Measurements from ENCODE around the gene LTB. TPM values are rescaled to one million over a fixed set of nuclear protein-coding genes. Genes with fewer than 3 reads are reported as not detected.

Gene LTB
- total RNA-seq, 4 donors from 2014 or later: 0.66 to 0.85 TPM; not detected in 2

GRCh38 chr6:31534011-31534410 is 48.2 kb downstream of the LTB start:
- TF ChIP-seq, protein P1, sequence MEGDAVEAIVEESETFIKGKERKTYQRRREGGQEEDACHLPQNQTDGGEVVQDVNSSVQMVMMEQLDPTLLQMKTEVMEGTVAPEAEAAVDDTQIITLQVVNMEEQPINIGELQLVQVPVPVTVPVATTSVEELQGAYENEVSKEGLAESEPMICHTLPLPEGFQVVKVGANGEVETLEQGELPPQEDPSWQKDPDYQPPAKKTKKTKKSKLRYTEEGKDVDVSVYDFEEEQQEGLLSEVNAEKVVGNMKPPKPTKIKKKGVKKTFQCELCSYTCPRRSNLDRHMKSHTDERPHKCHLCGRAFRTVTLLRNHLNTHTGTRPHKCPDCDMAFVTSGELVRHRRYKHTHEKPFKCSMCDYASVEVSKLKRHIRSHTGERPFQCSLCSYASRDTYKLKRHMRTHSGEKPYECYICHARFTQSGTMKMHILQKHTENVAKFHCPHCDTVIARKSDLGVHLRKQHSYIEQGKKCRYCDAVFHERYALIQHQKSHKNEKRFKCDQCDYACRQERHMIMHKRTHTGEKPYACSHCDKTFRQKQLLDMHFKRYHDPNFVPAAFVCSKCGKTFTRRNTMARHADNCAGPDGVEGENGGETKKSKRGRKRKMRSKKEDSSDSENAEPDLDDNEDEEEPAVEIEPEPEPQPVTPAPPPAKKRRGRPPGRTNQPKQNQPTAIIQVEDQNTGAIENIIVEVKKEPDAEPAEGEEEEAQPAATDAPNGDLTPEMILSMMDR (IDR thresholded peaks at IDR 0.05; ENCODE audit: low read depth): no peak

- TF ChIP-seq, protein P1 (IDR thresholded peaks at IDR 0.05; ENCODE audit: low read depth): no peak
Observed at GRCh38 chr6:31533455-31533841, 48.8 kb downstream of the LTB start.

DNA sequence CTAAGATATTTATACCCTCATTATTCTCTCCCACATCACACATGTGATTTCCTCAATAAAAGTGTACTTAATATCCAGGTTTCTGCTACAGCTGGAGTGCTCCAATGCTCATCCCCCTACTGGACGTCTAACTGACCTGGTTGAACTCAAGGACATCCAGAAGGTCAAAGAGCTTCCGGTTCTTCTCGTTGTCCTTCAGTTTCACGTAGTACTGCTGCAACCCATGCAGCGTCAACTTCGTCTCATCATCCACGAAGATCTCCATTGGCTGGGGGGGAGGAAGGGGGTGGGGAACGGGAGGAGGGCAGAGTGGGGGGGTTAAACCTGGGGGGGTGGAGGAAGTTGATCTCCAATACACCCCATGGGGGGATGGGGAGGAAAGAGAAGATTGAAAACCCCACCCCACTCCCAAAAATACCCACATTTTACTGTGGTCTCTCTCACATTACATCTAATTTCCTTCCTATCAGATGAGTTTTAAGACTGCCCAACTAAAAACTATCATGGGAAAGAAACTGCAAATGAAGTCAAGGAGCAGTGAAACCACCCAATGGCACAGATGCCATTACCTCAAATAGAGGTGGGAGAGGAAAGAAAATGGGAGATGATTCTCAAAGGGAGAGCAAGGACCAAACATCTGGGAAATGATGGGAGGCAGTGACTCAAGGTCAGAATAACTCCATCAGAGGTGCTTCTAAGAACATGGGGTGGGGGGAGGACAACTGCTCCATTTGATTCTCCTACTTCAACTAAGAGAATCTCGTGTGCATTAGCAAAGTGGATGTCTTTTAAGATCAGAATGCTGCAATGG is 49.4 kb downstream of the LTB start:
- TF ChIP-seq, protein P1 (IDR thresholded peaks at IDR 0.05; ENCODE audit: low read depth): no peak

DNA sequence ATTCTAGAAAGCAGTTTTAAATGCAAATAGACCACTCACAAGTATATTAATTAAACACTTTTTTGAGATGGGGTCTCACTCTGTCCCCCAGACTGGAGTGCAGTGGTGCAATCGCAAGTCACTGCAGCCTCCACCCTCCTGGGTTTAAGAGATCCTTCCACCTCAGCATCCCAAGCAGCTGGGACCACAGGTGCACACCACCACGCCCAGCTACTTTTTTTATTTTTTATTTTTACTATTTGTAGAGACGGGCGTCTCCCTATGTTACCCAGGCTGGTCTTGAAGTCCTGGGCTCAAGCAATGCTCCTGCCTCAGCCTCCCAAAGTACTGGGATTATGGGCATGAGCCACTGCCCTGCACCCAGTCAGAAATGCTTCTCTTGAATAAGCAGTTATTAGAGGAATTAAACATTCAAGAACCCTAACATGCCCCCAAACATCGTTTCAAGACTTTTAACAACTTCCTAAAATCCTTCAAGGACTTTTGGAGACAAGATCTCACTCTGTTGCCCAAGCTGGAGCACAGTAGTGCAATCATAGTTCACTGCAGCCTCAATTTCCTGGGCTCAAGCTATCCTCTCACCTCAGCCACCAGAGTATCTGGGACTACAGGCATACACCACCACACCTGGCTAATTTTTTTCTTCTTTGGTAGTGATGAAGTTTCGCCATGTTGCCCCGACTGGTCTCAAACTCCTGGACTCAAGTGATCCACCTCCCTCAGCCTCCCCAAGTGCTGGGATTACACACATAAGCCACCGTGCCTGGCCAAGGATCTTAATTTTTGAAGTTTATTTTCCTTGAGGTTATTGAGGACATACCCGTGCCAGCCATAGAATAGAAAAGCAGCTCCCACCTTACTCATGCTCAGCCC is 50.2 kb downstream of the LTB start:
- TF ChIP-seq, protein P1 (IDR thresholded peaks at IDR 0.05; ENCODE audit: low read depth): no peak

- TF ChIP-seq, protein P1 (IDR thresholded peaks at IDR 0.05; ENCODE audit: low read depth): no peak
Observed at GRCh38 chr6:31531162-31531561, 51.1 kb downstream of the LTB start.

GRCh38 chr6:31530659-31531058 is 51.6 kb downstream of the LTB start:
- TF ChIP-seq, protein P1 (IDR thresholded peaks at IDR 0.05; ENCODE audit: low read depth): no peak

Small RNA genes within 50 kb of the gene (small RNA-seq; reads per million reads assigned to genes)
- gene SNORA38: 12.6 reads per million, percentile 92 among the genes with 10 or more reads in this experiment
- gene SNORD117: 693 reads per million, percentile 99 among the genes with 10 or more reads in this experiment
- gene SNORD84: not detected
- gene UQCRHP1: not detected

Other genes starting within 250 kb of the LTB start
- 1,000 to 10,000 TPM in 2 of 4 donors, 100 to 1,000 TPM in 2; 568 to 1,906 (median 1,383) TPM for gene HLA-B, start 225.2 kb downstream of the LTB start, total RNA-seq
- 10 to 100 TPM; 13.4 to 23.5 (median 15.9) TPM for gene MICA, start 178.8 kb downstream of the LTB start, total RNA-seq
- 1 to 10 TPM; 2.3 to 9.3 (median 3.8) TPM for gene MICB, start 84.3 kb downstream of the LTB start, total RNA-seq
- gene MCCD1, start 53.5 kb downstream of the LTB start, total RNA-seq: not detected
- 100 to 1,000 TPM; 168 to 258 (median 217) TPM for gene DDX39B, start 40.4 kb downstream of the LTB start, total RNA-seq
- gene ATP6V1G2, start 35.8 kb downstream of the LTB start, total RNA-seq: 1 to 10 TPM in 1 of 4 donors, under 1 TPM in 1, not detected in 2; 0.68 to 1.5 TPM
- gene NFKBIL1, start 34.8 kb downstream of the LTB start, total RNA-seq: 10 to 100 TPM in 3 of 4 donors, 1 to 10 TPM in 1; 5.2 to 54.4 (median 28.1) TPM
- not detected for gene LTA, start 10.1 kb downstream of the LTB start, total RNA-seq
- gene TNF, start 6.9 kb downstream of the LTB start, total RNA-seq: under 1 TPM in 2 of 4 donors, not detected in 2; 0.22 to 0.82 TPM
- gene LST1, start 3.9 kb upstream of the LTB start, total RNA-seq: 10 to 100 TPM; 10.4 to 53.9 (median 12.5) TPM
- under 1 TPM in 1 of 4 donors, not detected in 3; 0.68 TPM for gene NCR3, start 10.6 kb upstream of the LTB start, total RNA-seq
- 100 to 1,000 TPM in 2 of 4 donors, 10 to 100 TPM in 2; 30.9 to 177 (median 76.2) TPM for gene AIF1, start 32.8 kb upstream of the LTB start, total RNA-seq
- gene PRRC2A, start 38.3 kb upstream of the LTB start, total RNA-seq: 10 to 100 TPM; 36.0 to 79.5 (median 46.5) TPM
- 100 to 1,000 TPM; 152 to 230 (median 170) TPM for gene BAG6, start 70.2 kb upstream of the LTB start, total RNA-seq
- gene APOM, start 73.5 kb upstream of the LTB start, total RNA-seq: 1 to 10 TPM; 1.5 to 4.4 (median 3.1) TPM
- gene C6orf47, start 78.4 kb upstream of the LTB start, total RNA-seq: 10 to 100 TPM; 12.9 to 19.2 (median 15.7) TPM
- gene GPANK1, start 82.6 kb upstream of the LTB start, total RNA-seq: 10 to 100 TPM; 13.4 to 20.0 (median 16.7) TPM
- gene CSNK2B, start 83.7 kb upstream of the LTB start, total RNA-seq: 100 to 1,000 TPM; 146 to 170 (median 165) TPM
- gene LY6G5B, start 87.6 kb upstream of the LTB start, total RNA-seq: 10 to 100 TPM in 1 of 4 donors, 1 to 10 TPM in 3; 4.4 to 19.2 (median 6.5) TPM
- 1 to 10 TPM in 2 of 4 donors, not detected in 2; 1.4 to 1.5 TPM for gene LY6G5C, start 98.6 kb upstream of the LTB start, total RNA-seq
- 10 to 100 TPM; 29.2 to 45.1 (median 35.6) TPM for gene ABHD16A, start 120.9 kb upstream of the LTB start, total RNA-seq
- gene LY6G6F, start 124.4 kb upstream of the LTB start, total RNA-seq: not detected
- not detected for gene LY6G6D, start 132.9 kb upstream of the LTB start, total RNA-seq
- not detected for gene LY6G6C, start 139.3 kb upstream of the LTB start, total RNA-seq
- gene MPIG6B, start 140.9 kb upstream of the LTB start, total RNA-seq: under 1 TPM in 1 of 4 donors, not detected in 3; 0.33 TPM
- gene DDAH2, start 146.9 kb upstream of the LTB start, total RNA-seq: 100 to 1,000 TPM; 112 to 189 (median 160) TPM
- gene CLIC1, start 154.1 kb upstream of the LTB start, total RNA-seq: 100 to 1,000 TPM; 181 to 503 (median 311) TPM
- gene MSH5, start 157.6 kb upstream of the LTB start, total RNA-seq: 10 to 100 TPM in 2 of 4 donors, 1 to 10 TPM in 2; 7.5 to 24.5 (median 9.0) TPM
- gene SAPCD1, start 180.2 kb upstream of the LTB start, total RNA-seq: 1 to 10 TPM in 2 of 4 donors, not detected in 2; 2.0 to 8.3 TPM
- not detected for gene VWA7, start 194.9 kb upstream of the LTB start, total RNA-seq
- 10 to 100 TPM; 20.6 to 49.7 (median 31.2) TPM for gene VARS1, start 213.3 kb upstream of the LTB start, total RNA-seq
- 10 to 100 TPM; 14.3 to 27.5 (median 24.0) TPM for gene LSM2, start 224.5 kb upstream of the LTB start, total RNA-seq
- 1 to 10 TPM in 3 of 4 donors, under 1 TPM in 1; 0.65 to 2.9 (median 1.2) TPM for gene HSPA1L, start 232.9 kb upstream of the LTB start, total RNA-seq
- 100 to 1,000 TPM; 100 to 210 (median 165) TPM for gene HSPA1A, start 233.1 kb upstream of the LTB start, total RNA-seq
- gene HSPA1B, start 245.3 kb upstream of the LTB start, total RNA-seq: 100 to 1,000 TPM in 2 of 4 donors, 10 to 100 TPM in 2; 61.8 to 153 (median 91.6) TPM